ENCODE results near the gene RPS14. TPM values are rescaled to one million over a fixed set of nuclear protein-coding genes. Genes with fewer than 3 reads are reported as not detected.

RPS14 gene
- total RNA-seq, 1 donor from 2014 or later = 1,941 TPM

DNA sequence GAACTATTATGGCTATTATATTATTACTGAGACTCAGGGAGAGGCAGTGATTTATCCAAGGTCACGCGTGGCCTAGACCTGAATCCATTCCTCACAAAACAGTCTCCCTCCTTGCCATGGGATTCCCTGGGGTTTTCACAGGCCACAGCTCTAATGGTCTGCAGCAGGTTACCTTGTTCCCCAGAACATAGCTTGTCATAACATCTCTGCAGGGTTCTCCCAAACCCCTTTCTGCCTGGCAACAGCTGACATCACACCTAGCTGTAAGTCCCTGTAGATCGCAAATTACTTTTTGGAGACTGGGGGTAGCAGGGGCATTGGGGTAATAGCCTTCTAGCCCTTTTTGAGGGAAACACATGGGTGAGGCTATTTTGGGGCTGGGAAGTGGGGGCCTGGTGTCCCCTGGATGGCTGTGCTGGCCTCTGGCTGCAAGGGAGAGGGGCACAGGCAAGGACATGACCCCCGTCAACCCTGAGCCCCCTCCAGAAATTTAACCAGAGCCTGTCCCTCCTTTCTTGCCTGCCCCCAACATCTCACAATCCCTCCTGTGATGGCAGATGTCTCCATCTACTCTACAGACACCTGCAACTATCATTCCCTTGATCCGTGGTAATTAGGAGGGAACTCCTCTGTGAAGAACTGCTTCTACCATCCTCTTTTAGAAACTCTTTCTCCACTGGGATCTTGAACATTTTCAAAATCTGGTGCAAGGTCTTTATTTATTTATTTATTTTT, 38.1 kb downstream of the RPS14 start:
- Mint-ChIP-seq H3K27me3 (no peaks in the 10 kb centered on the region), H3K36me3 (ENCODE audit: insufficient read depth) (no peaks in the 10 kb centered on the region), H3K27ac (no peak overlapping the region), H3K4me3 (ENCODE audit: low read depth) (no peak overlapping the region), H3K9me3 (ENCODE audit: low read depth) (no peaks in the 10 kb centered on the region), H3K4me1 (ENCODE audit: low read depth) (peaks cover 21% of the 10 kb centered on the region)
- TF ChIP-seq, protein P1, sequence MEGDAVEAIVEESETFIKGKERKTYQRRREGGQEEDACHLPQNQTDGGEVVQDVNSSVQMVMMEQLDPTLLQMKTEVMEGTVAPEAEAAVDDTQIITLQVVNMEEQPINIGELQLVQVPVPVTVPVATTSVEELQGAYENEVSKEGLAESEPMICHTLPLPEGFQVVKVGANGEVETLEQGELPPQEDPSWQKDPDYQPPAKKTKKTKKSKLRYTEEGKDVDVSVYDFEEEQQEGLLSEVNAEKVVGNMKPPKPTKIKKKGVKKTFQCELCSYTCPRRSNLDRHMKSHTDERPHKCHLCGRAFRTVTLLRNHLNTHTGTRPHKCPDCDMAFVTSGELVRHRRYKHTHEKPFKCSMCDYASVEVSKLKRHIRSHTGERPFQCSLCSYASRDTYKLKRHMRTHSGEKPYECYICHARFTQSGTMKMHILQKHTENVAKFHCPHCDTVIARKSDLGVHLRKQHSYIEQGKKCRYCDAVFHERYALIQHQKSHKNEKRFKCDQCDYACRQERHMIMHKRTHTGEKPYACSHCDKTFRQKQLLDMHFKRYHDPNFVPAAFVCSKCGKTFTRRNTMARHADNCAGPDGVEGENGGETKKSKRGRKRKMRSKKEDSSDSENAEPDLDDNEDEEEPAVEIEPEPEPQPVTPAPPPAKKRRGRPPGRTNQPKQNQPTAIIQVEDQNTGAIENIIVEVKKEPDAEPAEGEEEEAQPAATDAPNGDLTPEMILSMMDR (IDR thresholded peaks at IDR 0.05; ENCODE audit: unreplicated experiment) = no peak
- no peak for DNase-seq (ENCODE audit: low spot score, unreplicated experiment)

DNA sequence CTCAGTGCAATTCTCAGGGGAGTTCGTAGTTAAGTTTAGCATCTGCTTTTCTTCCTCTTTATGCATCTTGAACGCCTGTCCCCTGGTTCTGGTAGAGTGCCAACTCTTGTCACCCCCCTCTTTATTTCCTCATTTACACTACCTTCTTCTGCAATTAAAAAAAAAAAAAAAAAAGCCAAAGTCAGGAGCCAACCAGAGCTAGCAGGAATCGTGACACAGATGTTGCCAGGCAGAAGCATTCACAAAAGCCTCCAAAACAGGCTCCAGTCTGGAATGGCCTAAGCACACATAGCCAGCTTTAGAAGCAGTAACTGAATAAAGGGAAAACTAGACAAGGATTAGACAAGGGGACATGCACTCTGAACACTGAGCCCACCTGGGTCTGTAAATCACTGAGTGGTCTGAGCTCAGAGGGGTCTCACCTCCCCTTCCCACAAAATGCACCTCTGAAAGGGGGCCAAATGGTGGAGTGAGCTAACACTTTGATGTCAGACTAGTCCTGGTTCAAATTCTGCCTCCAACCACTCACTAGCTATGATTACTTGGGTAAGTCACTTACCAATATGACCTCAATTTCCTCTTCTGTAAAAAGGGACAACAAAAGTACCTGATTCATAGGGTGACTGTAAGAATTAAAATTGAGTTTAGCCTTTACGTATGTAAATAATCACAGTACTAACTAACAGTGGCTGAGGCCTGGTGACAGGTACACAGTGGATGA, 38.9 kb downstream of the RPS14 start:
- Mint-ChIP-seq H3K9me3 (ENCODE audit: low read depth) (no peaks in the 10 kb centered on the region), H3K4me1 (ENCODE audit: low read depth) (peaks cover 21% of the 10 kb centered on the region), H3K4me3 (ENCODE audit: low read depth) (peak overlapping the region; percentile 57), H3K27ac (peak overlapping the region; percentile 91), H3K27me3 (no peaks in the 10 kb centered on the region), H3K36me3 (ENCODE audit: insufficient read depth) (no peaks in the 10 kb centered on the region)
- DNase-seq (ENCODE audit: low spot score, unreplicated experiment) = peak; percentile 29
- TF ChIP-seq, protein P1 (IDR thresholded peaks at IDR 0.05; ENCODE audit: unreplicated experiment) = no peak

DNA sequence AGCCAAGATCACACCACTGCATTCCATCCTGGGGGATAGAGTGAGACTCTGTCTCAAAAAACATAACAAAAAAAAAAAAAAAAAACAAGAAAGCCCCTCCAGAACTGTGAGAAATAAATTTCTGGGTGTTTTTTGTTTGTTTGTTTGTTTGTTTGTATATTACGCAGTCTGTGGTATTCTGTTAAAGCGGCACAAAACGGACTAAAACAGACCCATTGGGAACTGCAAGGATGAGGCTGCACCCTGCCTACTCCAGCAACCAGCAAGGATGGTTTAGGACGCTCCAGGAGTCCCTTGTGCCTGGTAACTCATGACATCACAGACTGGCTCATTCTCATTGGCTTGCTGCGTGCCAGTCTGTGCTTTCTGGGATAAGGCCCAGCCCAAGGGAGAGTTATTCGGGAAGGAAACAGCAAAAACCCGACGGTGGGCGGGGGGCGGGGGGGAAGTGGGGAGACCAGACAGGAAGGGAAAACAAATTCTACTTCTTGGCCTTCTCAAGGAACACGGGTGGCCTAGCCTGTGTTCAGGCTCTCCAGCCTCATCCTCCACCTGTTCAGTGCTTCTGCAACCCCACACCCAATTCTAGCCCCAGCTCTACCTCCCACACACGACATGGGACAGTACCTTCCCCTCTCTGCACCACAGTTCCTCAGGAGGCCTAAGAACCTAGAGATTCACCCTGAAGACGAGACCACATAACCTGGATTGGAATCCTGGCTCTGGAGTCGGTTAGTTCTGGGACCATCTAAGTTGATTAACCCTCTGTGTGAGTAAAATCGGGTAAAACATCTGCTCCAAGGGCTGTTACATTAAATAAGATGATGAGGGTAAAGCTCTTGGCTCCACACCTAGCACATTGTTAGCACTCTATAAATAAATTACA, 39.7 kb downstream of the RPS14 start:
- TF ChIP-seq, protein P1 (IDR thresholded peaks at IDR 0.05; ENCODE audit: unreplicated experiment) = no peak
- peak; percentile 59 for DNase-seq (ENCODE audit: low spot score, unreplicated experiment)
- Mint-ChIP-seq H3K4me3 (ENCODE audit: low read depth) (peak overlapping the region; percentile 57), H3K36me3 (ENCODE audit: insufficient read depth) (no peaks in the 10 kb centered on the region), H3K27ac (peak overlapping the region; percentile 91), H3K27me3 (no peaks in the 10 kb centered on the region), H3K4me1 (ENCODE audit: low read depth) (peaks cover 21% of the 10 kb centered on the region), H3K9me3 (ENCODE audit: low read depth) (no peaks in the 10 kb centered on the region)

DNA sequence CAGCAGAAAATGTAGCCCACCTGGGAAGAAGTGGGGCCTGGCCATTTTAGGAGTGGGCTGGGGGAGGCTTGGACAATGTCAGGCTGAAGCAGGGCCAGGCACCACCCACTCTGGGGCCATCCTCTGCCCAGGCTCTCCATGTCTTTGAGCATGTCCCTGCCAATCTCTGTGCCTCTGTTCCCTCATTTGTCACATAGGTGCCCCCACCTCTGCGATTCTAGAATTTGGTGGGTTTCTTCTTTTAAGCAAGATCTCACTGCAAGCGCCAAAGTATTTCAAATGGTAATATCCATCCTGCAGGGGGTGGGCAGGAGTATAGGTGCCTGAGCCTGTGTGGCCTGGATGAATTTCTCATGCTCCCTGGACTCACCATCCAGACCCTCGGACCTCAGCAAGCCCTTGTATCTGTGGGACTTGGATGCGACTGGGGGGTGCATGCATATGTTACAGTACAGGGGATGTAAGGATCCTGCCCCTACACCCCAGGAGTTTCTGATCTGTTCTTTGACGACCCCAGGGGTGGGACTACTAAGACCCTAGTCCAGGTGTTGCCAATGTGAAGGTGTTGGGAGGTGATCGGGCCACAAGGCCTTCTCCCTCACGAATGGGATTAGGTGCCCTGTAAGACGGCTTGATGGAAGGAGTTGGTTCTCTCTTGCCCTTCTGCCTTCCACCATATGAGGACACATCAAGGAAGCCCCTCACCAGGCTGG, 41.2 kb downstream of the RPS14 start:
- Mint-ChIP-seq H3K4me3 (ENCODE audit: low read depth) (no peak overlapping the region), H3K4me1 (ENCODE audit: low read depth) (peaks cover 21% of the 10 kb centered on the region), H3K27me3 (no peaks in the 10 kb centered on the region), H3K36me3 (ENCODE audit: insufficient read depth) (no peaks in the 10 kb centered on the region), H3K9me3 (ENCODE audit: low read depth) (no peaks in the 10 kb centered on the region), H3K27ac (no peak overlapping the region)
- no peak for DNase-seq (ENCODE audit: low spot score, unreplicated experiment)
- TF ChIP-seq, protein P1 (IDR thresholded peaks at IDR 0.05; ENCODE audit: unreplicated experiment) = no peak
